Gastrocnemius medialis (tissue), 4 donors: ENCODE results near the gene ENTR1. TPM values are rescaled to one million over a fixed set of nuclear protein-coding genes. Genes with fewer than 3 reads are reported as not detected.

Experiments
- ATAC-seq, 2 donors: fragments of 150-250 bp; one replicate each; pipeline ENCODE4 v1.9.1; 2016
- DNase-seq, 2 donors: peaks; one replicate each; pipeline ENCODE4 v3.0.0-alpha.2; 2019
- H3K27ac ChIP-seq, 4 donors: fragments of 200-600 bp; sonication (generic); 1 replicate in 1 of 4; 2 replicates in 3 of 4; pipeline ENCODE4 v1.5.1; 2016 to 2018; ENCODE audit warnings: mild to moderate bottlenecking in 2 of 4, moderate library complexity in 1 of 4
- H3K27me3 ChIP-seq, 3 donors: fragments of 200-600 bp; sonication (generic) in 2 of 3; 1 replicate in 1 of 3; 2 replicates in 2 of 3; pipeline versions ENCODE4 v1.5.1 to v1.6.0; 2016 to 2019; ENCODE audit warnings: mild to moderate bottlenecking in 1 of 3, moderate library complexity in 1 of 3
- H3K36me3 ChIP-seq, 2 donors: fragments of 200-600 bp; sonication (generic) in 1 of 2; one replicate each; pipeline ENCODE4 v1.5.1; 2017 to 2018
- H3K4me1 ChIP-seq, 2 donors: fragments of 200-600 bp; sonication (generic) in 1 of 2; one replicate each; pipeline ENCODE4 v1.5.1; 2016 to 2017; ENCODE audit warnings: mild to moderate bottlenecking in 2 of 2
- H3K4me3 ChIP-seq, 4 donors: fragments of 200-600 bp; sonication (generic) in 3 of 4; 1 replicate in 1 of 4; 2 replicates in 3 of 4; pipeline ENCODE4 v1.5.1; 2016 to 2019; ENCODE audit warnings: mild to moderate bottlenecking in 2 of 4
- H3K9me3 ChIP-seq, 3 donors: fragments of 200-600 bp; sonication (generic) in 2 of 3; 1 replicate in 1 of 3; 2 replicates in 2 of 3; pipeline ENCODE4 v1.5.1; 2016 to 2019
- CTCF ChIP-seq, 5 experiments: fragments of 450-650 bp in 3 of 5; fragments of 200-600 bp in 2 of 5; sonication (generic) in 2 of 5; IDR thresholded peaks in 4 of 5; conservative IDR thresholded peaks in 1 of 5; 1 replicate in 4 of 5; 2 replicates in 1 of 5; pipeline ENCODE4 v1.5.1; 2016 to 2019; ENCODE audit warnings: antibody characterized with exemption in 5 of 5, mild to moderate bottlenecking in 3 of 5, moderate library complexity in 3 of 5
- POLR2A ChIP-seq, 2 donors: fragments of 450-650 bp; IDR thresholded peaks; one replicate each; pipeline ENCODE4 v1.6.1; 2017; ENCODE audit warnings: antibody characterized with exemption in 2 of 2, mild to moderate bottlenecking in 2 of 2, moderate library complexity in 2 of 2
- in situ Hi-C, 4 donors: fragments of 200-750 bp; cut with MboI; loops; one replicate each; pipeline versions ENCODE4 v1.15.0 to v1.8.0; 2017; ENCODE audit warnings: low sequenced_read_pairs in 4 of 4
- intact Hi-C: fragments of 100-400 bp; cut with DNase I; formaldehyde crosslinking; loops from one replicate; pipeline ENCODE4 v1.15.1; 2023; ENCODE audit warnings: low total_unique reads
- total RNA-seq, 4 donors: library from RNA; depleted of rRNA; stranded (reverse); fragments of >200 nt; gene quantifications; one replicate each; pipeline versions ENCODE4 v1.1.0 to v1.2.3, GENCODE V29; 2016

The ENTR1 gene
- total RNA-seq, 4 donors from 2014 or later: 23.2 to 43.5 (median 36.5) TPM

GRCh38 chr9:136443087-136443486, 32.7 kb upstream of the ENTR1 start:
- H3K4me1 ChIP-seq: peaks cover 10 to 17% of the 10 kb centered on the region in 2 donors
- no peak overlapping the region for H3K4me3 ChIP-seq
- no peaks in the 10 kb centered on the region for H3K27me3 ChIP-seq
- TF ChIP-seq CTCF (IDR thresholded peaks at IDR 0.05 in 4 of 5, conservative IDR thresholded peaks at IDR 0.05 in 1 of 5) (no peak), POLR2A (IDR thresholded peaks at IDR 0.05) (no peak)
- peaks cover 0 to 74% of the 10 kb centered on the region in 2 donors for H3K36me3 ChIP-seq
- intact Hi-C loops: no loop called here
- in situ Hi-C loops: no loop called here
- ATAC-seq: no peak
- DNase-seq: no peak
- no peak overlapping the region for H3K27ac ChIP-seq
- H3K9me3 ChIP-seq: no peaks in the 10 kb centered on the region

- no peak for ATAC-seq
- in situ Hi-C loops: no loop called here
- intact Hi-C loops: no loop called here
- H3K9me3 ChIP-seq: no peaks in the 10 kb centered on the region
- no peak for DNase-seq
- H3K36me3 ChIP-seq: peaks cover 0 to 66% of the 10 kb centered on the region in 2 donors
- no peaks in the 10 kb centered on the region for H3K27me3 ChIP-seq
- peaks cover 18 to 25% of the 10 kb centered on the region in 2 donors for H3K4me1 ChIP-seq
- no peak overlapping the region for H3K4me3 ChIP-seq
- TF ChIP-seq POLR2A (IDR thresholded peaks at IDR 0.05): no peak
- TF ChIP-seq CTCF (IDR thresholded peaks at IDR 0.05 in 4 of 5, conservative IDR thresholded peaks at IDR 0.05 in 1 of 5): no peak
- no peak overlapping the region for H3K27ac ChIP-seq
Observed at GRCh38 chr9:136442265-136442664, 31.9 kb upstream of the ENTR1 start.

- in situ Hi-C loops: no loop called here
- Histone ChIP-seq H3K4me3 (no peak overlapping the region), H3K27me3 (no peaks in the 10 kb centered on the region), H3K4me1 (peaks cover 23 to 30% of the 10 kb centered on the region in 2 donors), H3K9me3 (no peaks in the 10 kb centered on the region), H3K36me3 (peaks cover 0 to 61% of the 10 kb centered on the region in 2 donors), H3K27ac (peak overlapping the region in 1 of 4 donors; percentile 20)
- ATAC-seq (no peak), DNase-seq (no peak)
- intact Hi-C loops: no loop called here
- no peak for TF ChIP-seq POLR2A (IDR thresholded peaks at IDR 0.05)
- no peak for TF ChIP-seq CTCF (IDR thresholded peaks at IDR 0.05 in 4 of 5, conservative IDR thresholded peaks at IDR 0.05 in 1 of 5)
Observed at GRCh38 chr9:136441681-136442245, 31.3 kb upstream of the ENTR1 start.

GRCh38 chr9:136441191-136441680, 30.8 kb upstream of the ENTR1 start:
- Histone ChIP-seq H3K4me1 (peaks cover 26 to 30% of the 10 kb centered on the region in 2 donors), H3K9me3 (no peaks in the 10 kb centered on the region), H3K4me3 (no peak overlapping the region), H3K27ac (peak overlapping the region in 3 of 4 donors; percentile 65 to 88 (median 86)), H3K36me3 (peaks cover 0 to 55% of the 10 kb centered on the region in 2 donors), H3K27me3 (no peaks in the 10 kb centered on the region)
- DNase-seq: no peak
- TF ChIP-seq POLR2A (IDR thresholded peaks at IDR 0.05): no peak
- TF ChIP-seq CTCF (IDR thresholded peaks at IDR 0.05 in 4 of 5, conservative IDR thresholded peaks at IDR 0.05 in 1 of 5): no peak
- ATAC-seq: no peak
- in situ Hi-C loops (no loop called here), intact Hi-C loops (no loop called here)
